IPS DF 19.7 (cell line): ENCODE results near the gene HEXD.

Experiments
- DNase-seq: peaks from one replicate; pipeline ENCODE4 v3.0.0-alpha.2; 2013; ENCODE audit warnings: low read depth, low spot score

HEXD gene

GRCh38 chr17:82489851-82490511, 71.8 kb downstream of the HEXD start:
- no peak for DNase-seq

- no peak for DNase-seq
These were observed 72.5 kb downstream of the HEXD start for GRCh38 chr17:82490512-82491195.

GRCh38 chr17:82491196-82491530, 73.0 kb downstream of the HEXD start:
- DNase-seq, result no peak

- DNase-seq, result no peak
These were observed 73.4 kb downstream of the HEXD start for GRCh38 chr17:82491533-82491932.
